Mesenchymal stem cell (in vitro differentiated cells and primary cell): ENCODE measurements around the gene BMAL1.

Experiments used
- DNase-seq: peaks from one replicate; pipeline ENCODE4 v3.0.0-alpha.2; 2013
- H2AFZ ChIP-seq: one replicate; pipeline ENCODE4 v1.6.1; 2013; ENCODE audit warnings: low read depth, mild to moderate bottlenecking, control low read depth, inconsistent platforms, low read length, moderate library complexity
- H2AK5ac ChIP-seq: 2 replicates; pipeline ENCODE4 v1.6.1; 2013; ENCODE audit warnings: low read length, moderate library complexity, mild to moderate bottlenecking, inconsistent platforms; ENCODE audit not compliant: severe bottlenecking
- H2BK120ac ChIP-seq: one replicate; pipeline ENCODE4 v1.6.1; 2013; ENCODE audit warnings: low read depth, mild to moderate bottlenecking, inconsistent platforms, low read length, moderate library complexity
- H2BK12ac ChIP-seq, 2 experiments: one replicate each; pipeline ENCODE4 v1.6.1; 2013; ENCODE audit warnings: inconsistent platforms in 2 of 2, low read length in 2 of 2, mild to moderate bottlenecking in 2 of 2, moderate library complexity in 2 of 2, control low read depth in 1 of 2
- H2BK15ac ChIP-seq: one replicate; pipeline ENCODE4 v1.6.1; 2013; ENCODE audit warnings: mild to moderate bottlenecking, low read depth, inconsistent platforms; ENCODE audit not compliant: poor library complexity, severe bottlenecking
- H2BK5ac ChIP-seq: 2 replicates; pipeline ENCODE4 v1.6.1; 2013; ENCODE audit warnings: low read depth, mild to moderate bottlenecking, low read length, control low read depth, inconsistent platforms; ENCODE audit not compliant: poor library complexity, severe bottlenecking
- H3K14ac ChIP-seq, 2 experiments: one replicate each; pipeline ENCODE4 v1.6.1; 2013; ENCODE audit warnings: inconsistent platforms in 2 of 2, low read length in 2 of 2, control low read depth in 1 of 2, mild to moderate bottlenecking in 1 of 2, moderate library complexity in 1 of 2
- H3K18ac ChIP-seq, 2 experiments: one replicate each; pipeline ENCODE4 v1.6.1; 2013; ENCODE audit warnings: inconsistent platforms in 2 of 2, low read length in 2 of 2, control low read depth in 1 of 2, low read depth in 1 of 2, mild to moderate bottlenecking in 1 of 2
- H3K23ac ChIP-seq, 2 experiments: one replicate each; pipeline ENCODE4 v1.6.1; 2013; ENCODE audit warnings: inconsistent platforms in 2 of 2, low read length in 2 of 2, mild to moderate bottlenecking in 2 of 2, moderate library complexity in 2 of 2, control low read depth in 1 of 2
- H3K27ac ChIP-seq: 2 replicates; pipeline ENCODE4 v1.5.1; 2013; ENCODE audit warnings: mild to moderate bottlenecking, moderate library complexity, low read length, control low read depth, inconsistent platforms; ENCODE audit not compliant: poor library complexity, severe bottlenecking
- H3K27me3 ChIP-seq, 2 experiments: 2 replicates each; pipeline versions ENCODE4 v1.6.1 to v1.7.0; 2013; ENCODE audit warnings: low read length in 2 of 2, mild to moderate bottlenecking in 2 of 2, moderate library complexity in 2 of 2, control low read depth in 1 of 2, inconsistent platforms in 1 of 2; ENCODE audit not compliant: control insufficient read depth in 1 of 2, insufficient read depth in 1 of 2
- H3K36me3 ChIP-seq, 2 experiments: 2 replicates each; pipeline versions ENCODE4 v1.6.1 to v1.7.0; 2013; ENCODE audit warnings: low read length in 2 of 2, control low read depth in 1 of 2, inconsistent platforms in 1 of 2, low read depth in 1 of 2, mild to moderate bottlenecking in 1 of 2; ENCODE audit not compliant: insufficient read depth in 2 of 2, control insufficient read depth in 1 of 2
- H3K4ac ChIP-seq, 2 experiments: one replicate each; pipeline ENCODE4 v1.6.1; 2013; ENCODE audit warnings: inconsistent platforms in 2 of 2, low read length in 2 of 2, mild to moderate bottlenecking in 2 of 2, moderate library complexity in 2 of 2, control low read depth in 1 of 2, low read depth in 1 of 2
- H3K4me1 ChIP-seq: 2 replicates; pipeline ENCODE4 v1.6.1; 2013; ENCODE audit warnings: low read depth, low read length, control low read depth; ENCODE audit not compliant: control insufficient read depth, insufficient read depth
- H3K4me2 ChIP-seq: 2 replicates; pipeline ENCODE4 v1.6.1; 2013; ENCODE audit warnings: low read length, mild to moderate bottlenecking, inconsistent platforms; ENCODE audit not compliant: poor library complexity, severe bottlenecking
- H3K4me3 ChIP-seq, 2 experiments: 2 replicates each; pipeline versions ENCODE4 v1.5.1 to v1.7.0; 2013; ENCODE audit warnings: low read length in 2 of 2, mild to moderate bottlenecking in 2 of 2, control low read depth in 1 of 2, low read depth in 1 of 2; ENCODE audit not compliant: insufficient read depth in 1 of 2
- H3K79me1 ChIP-seq: replicated peaks from 2 replicates; pipeline ENCODE4 v1.6.1; 2013; ENCODE audit warnings: mild to moderate bottlenecking, control low read depth, low read length, inconsistent platforms; ENCODE audit not compliant: poor library complexity, severe bottlenecking
- H3K9ac ChIP-seq: 2 replicates; pipeline ENCODE4 v1.7.0; 2013; ENCODE audit warnings: mild to moderate bottlenecking, low read length, moderate library complexity
- H3K9me3 ChIP-seq: 2 replicates; pipeline ENCODE4 v1.7.0; 2013; ENCODE audit warnings: mild to moderate bottlenecking, low read length; ENCODE audit not compliant: control insufficient read depth
- H4K8ac ChIP-seq: one replicate; pipeline ENCODE4 v1.6.1; 2013; ENCODE audit warnings: inconsistent platforms, mild to moderate bottlenecking, low read length, moderate library complexity
- H4K91ac ChIP-seq: one replicate; pipeline ENCODE4 v1.6.1; 2013; ENCODE audit warnings: mild to moderate bottlenecking, low read length, inconsistent platforms
- WGBS: methylation state at CpG from one replicate; pipeline ENCODE4 v1.1.7; 2013; ENCODE audit warnings: mixed read lengths; 5-methylcytosine and 5-hydroxymethylcytosine counted together

BMAL1 gene

DNA sequence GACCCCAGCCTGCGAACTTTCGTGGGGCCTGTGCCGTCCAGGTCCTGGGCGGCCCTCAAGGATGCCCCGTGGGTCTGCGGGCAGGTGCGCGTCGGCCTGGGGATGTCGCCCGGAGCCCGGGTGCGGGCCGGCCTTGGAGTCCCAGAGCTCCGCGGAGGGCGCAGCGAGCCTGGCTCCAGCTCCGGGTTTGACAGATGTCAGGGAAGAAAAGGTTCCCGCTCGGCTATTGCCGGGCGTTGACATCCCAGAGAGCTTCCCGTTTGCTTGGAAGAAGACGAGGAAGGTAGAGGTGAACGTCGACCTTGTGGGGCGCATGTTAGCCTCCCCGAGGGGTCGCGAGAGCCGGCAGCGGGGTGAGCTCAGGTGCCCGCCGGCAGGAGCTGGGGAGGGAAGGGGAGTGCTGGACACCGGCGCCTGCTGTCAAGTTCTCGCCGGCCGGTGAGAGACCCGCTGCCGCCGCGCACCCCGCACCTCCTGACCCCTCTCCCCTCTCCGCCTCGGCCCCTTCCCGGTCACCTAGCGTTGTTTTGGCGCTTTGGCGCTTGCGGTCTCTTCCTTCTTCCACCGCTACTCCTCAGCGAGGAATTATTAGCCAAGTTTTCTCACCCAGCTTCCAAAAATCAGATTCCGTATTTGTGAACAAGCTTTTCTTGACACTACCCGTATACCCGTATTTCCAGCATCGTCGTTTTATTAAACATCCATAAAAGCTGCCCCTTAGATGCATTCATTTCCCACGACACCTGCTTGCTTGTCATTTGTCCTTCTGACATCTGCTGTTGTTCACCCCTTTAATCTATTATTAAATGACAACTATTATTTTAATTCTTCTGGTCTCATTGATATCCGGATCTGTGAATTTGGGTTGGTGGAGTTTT, 1.3 kb downstream of the BMAL1 start:
- Histone ChIP-seq H3K18ac (peak overlapping the region in 1 of 2 experiments; percentile 58), H3K14ac (peak overlapping the region in 1 of 2 experiments; percentile 15), H3K27ac (no peak overlapping the region), H4K91ac (no peak overlapping the region), H2BK120ac (peak overlapping the region; percentile 54), H3K23ac (peak overlapping the region; percentile 24 to 65), H3K4ac (no peak overlapping the region), H2BK12ac (peak overlapping the region in 1 of 2 experiments; percentile 37), H3K9ac (peak overlapping the region; percentile 82), H2BK15ac (peak overlapping the region; percentile 83), H3K27me3 (peaks cover 0 to 37% of the 10 kb centered on the region in 2 experiments), H3K4me1 (peaks cover 21% of the 10 kb centered on the region), H3K36me3 (no peaks in the 10 kb centered on the region), H2AFZ (no peak overlapping the region), H3K4me2 (peak overlapping the region; percentile 97), H3K79me1 (peaks cover 28% of the 10 kb centered on the region), H2AK5ac (no peak overlapping the region), H2BK5ac (no peak overlapping the region), H4K8ac (no peak overlapping the region), H3K9me3 (no peaks in the 10 kb centered on the region), H3K4me3 (peak overlapping the region; percentile 87 to 91)
- 6% methylated on average over 51 of the region's 61 CpGs for WGBS
- DNase-seq: peak; percentile 19

DNA sequence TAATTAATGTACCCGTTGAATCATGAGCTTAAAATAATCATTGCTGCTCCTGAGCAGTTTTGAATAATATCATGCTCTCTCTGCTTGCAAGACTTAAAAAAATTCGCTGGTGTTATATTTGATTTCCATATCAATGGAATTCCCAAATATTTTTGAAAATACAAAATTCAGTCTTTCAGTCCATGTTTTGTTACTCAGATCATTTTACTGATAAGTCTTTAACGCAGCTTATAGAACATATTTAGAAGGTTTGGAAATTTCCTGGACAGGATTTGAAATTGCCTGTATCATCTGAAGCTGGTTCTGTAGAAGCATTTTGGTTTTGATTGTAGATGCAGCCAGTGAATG, 1.9 kb downstream of the BMAL1 start:
- Histone ChIP-seq H4K91ac (no peak overlapping the region), H2BK12ac (no peak overlapping the region), H3K4me2 (no peak overlapping the region), H3K36me3 (no peaks in the 10 kb centered on the region), H2BK5ac (no peak overlapping the region), H2AK5ac (no peak overlapping the region), H3K4me1 (peaks cover 23% of the 10 kb centered on the region), H3K18ac (no peak overlapping the region), H3K4me3 (peak overlapping the region in 1 of 2 experiments; percentile 91), H2AFZ (no peak overlapping the region), H3K23ac (no peak overlapping the region), H2BK15ac (no peak overlapping the region), H3K27me3 (peaks cover 0 to 33% of the 10 kb centered on the region in 2 experiments), H3K9me3 (no peaks in the 10 kb centered on the region), H3K27ac (no peak overlapping the region), H3K9ac (no peak overlapping the region), H3K14ac (no peak overlapping the region), H4K8ac (no peak overlapping the region), H3K4ac (no peak overlapping the region), H2BK120ac (no peak overlapping the region), H3K79me1 (peaks cover 30% of the 10 kb centered on the region)
- DNase-seq: no peak
- 81% methylated on average over 3 of the region's 3 CpGs for WGBS

DNA sequence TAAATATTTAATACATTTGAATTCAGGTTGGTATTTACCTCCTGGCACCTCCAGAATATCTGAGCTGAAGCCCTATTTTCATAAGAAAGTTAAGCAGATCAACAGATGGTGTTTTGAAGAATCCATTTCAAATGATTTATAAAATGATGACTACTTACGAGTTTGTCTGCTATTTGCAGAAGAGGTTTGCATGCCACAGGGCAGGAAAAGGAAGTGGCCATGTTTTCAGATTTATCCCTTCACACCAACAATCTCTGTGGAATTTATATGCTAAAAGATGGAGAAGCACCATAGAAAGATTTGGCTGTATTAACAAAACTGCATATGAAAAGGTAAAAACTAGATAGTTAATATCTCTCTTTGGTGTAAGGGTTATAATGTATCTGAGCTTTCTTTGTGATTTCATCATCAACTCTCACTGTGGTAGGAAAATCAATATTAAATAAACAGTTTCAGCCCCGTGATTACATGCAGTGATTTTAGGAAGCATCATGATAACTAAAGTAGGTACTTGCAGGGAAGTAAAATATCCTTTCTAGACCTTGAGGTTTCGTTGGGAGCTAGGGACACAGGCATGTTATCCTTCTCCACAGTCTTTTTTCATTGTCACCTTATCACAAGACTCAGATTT, 2.6 kb downstream of the BMAL1 start:
- Histone ChIP-seq H3K9me3 (no peaks in the 10 kb centered on the region), H3K14ac (no peak overlapping the region), H2AK5ac (no peak overlapping the region), H3K36me3 (peaks cover 0 to 3% of the 10 kb centered on the region in 2 experiments), H2BK120ac (no peak overlapping the region), H2AFZ (no peak overlapping the region), H2BK15ac (no peak overlapping the region), H2BK5ac (no peak overlapping the region), H3K27ac (no peak overlapping the region), H3K4me1 (peaks cover 23% of the 10 kb centered on the region), H3K79me1 (peaks cover 37% of the 10 kb centered on the region), H3K4me3 (no peak overlapping the region), H3K18ac (no peak overlapping the region), H3K9ac (no peak overlapping the region), H3K4me2 (no peak overlapping the region), H4K8ac (no peak overlapping the region), H3K23ac (no peak overlapping the region), H2BK12ac (no peak overlapping the region), H3K4ac (no peak overlapping the region), H3K27me3 (peaks cover 0 to 26% of the 10 kb centered on the region in 2 experiments), H4K91ac (no peak overlapping the region)
- DNase-seq: no peak
- 88% methylated on average over 2 of the region's 3 CpGs for WGBS

DNA sequence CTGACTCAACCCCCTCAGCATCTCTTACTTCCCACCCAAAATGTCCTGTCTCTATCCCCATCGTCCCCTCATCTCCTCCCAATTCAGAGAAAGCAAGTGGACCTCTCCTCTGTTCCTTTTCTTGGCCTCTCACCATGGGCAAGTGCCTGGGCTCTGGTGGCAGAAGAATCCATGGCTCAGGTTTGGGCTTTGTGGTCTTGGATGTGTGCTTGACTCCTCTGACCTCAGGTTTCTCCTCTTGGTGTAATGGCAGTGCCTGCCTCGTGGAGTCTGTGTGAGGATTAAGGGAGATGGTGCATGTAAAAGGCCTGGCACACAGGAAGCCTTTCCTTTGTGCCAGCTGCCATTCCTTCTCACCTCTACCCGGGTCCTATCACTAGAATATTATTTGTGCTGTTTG, 3.2 kb downstream of the BMAL1 start:
- Histone ChIP-seq H3K23ac (no peak overlapping the region), H3K14ac (no peak overlapping the region), H3K9ac (no peak overlapping the region), H3K4me1 (peaks cover 23% of the 10 kb centered on the region), H3K9me3 (no peaks in the 10 kb centered on the region), H3K4me3 (no peak overlapping the region), H2BK120ac (no peak overlapping the region), H2BK12ac (no peak overlapping the region), H3K4me2 (no peak overlapping the region), H4K91ac (no peak overlapping the region), H2AFZ (no peak overlapping the region), H3K79me1 (peaks cover 40% of the 10 kb centered on the region), H3K27me3 (peaks cover 0 to 20% of the 10 kb centered on the region in 2 experiments), H3K27ac (no peak overlapping the region), H3K4ac (no peak overlapping the region), H3K36me3 (peaks cover 0 to 3% of the 10 kb centered on the region in 2 experiments), H3K18ac (no peak overlapping the region), H2BK15ac (no peak overlapping the region), H2AK5ac (no peak overlapping the region), H2BK5ac (no peak overlapping the region), H4K8ac (no peak overlapping the region)
- DNase-seq: no peak
- WGBS: 94% methylated on average over 1 of the region's 3 CpGs
